Stimulated activated CD4-positive, alpha-beta T cell treated with anti-CD3 and anti-CD28 coated beads, Interleukin-2, amount 100 ng/mL, for 24 hours (primary cell): ENCODE measurements around the gene NDRG3.
A peak's percentile ranks its signal among the peaks of the same experiment; 100 is the strongest.

Experiments used
- DNase-seq, 2 donors: peaks; one replicate each; pipeline ENCODE4 v3.0.0-alpha.2; 2020

NDRG3 gene

DNA sequence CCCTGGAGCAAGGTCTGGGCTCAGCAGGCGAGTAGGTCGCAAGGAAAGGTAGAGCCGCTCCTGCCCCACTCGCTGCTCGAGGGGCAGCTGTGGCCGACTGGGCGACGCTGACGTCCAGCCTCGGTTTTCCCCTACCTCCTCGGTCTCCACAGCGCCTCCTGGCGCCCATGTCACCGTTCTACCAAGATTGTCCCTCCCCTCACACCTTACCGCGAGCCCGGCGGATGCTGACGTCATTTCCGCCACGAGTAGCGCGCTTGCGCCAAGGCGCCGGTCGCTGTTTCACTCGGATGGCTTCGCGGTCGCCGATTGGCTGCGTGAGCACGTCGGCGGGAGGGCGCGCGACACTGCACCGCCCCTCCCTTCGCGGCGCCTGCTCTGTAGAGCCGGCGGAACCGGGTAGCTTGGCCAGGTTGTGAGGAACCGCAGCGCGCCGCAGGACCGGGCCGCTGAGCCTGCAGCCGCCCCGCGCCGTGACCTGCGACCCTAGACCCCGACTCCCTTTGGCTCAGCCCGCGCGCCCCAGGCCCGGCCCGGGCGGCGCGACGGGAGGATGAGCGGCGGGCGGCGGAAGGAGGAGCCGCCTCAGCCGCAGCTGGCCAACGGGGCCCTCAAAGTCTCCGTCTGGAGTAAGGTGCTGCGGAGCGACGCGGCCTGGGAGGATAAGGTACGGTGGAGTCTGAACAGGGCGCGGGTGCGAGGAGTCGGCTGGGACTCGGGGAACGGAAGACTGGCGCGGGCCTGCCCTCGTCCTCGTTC lies 140.3 kb downstream of the NDRG3 start, which contains the start of gene RAB5IF:
Gene RAB5IF, plus strand, starts transcription at position 381 of the 759 bp plus-strand sequence. Its CDS starts 173 bp downstream, at position 554.
- DNase-seq: peak; percentile 99

DNA sequence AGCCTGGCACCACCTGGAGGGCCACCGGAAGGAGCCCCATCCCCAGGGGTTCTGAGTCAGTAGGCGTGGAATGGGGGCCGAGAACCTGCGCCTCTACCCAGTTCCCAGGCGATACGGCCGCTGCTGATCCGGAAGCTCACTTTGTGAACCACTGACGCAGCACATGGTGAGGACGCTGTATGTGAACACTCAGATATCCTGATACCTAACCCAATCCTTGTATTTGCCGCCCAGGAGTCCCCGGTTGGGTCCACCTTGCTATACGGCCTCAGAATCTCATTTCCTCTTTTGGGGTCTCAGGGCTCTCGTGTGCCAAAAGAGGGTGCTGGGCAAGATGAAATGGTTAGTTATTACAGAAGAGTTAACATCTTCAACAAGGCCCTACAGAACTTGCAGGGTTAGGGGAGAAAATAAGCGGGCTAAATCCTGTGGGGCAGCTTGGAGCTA lies 140.9 kb downstream of the NDRG3 start:
- DNase-seq: peak; percentile 54 to 55
